Neural cell (in vitro differentiated cells): ENCODE measurements around the gene ITGA1. TPM values are rescaled to one million over a fixed set of nuclear protein-coding genes. Genes with fewer than 3 reads are reported as not detected.
"Not testable (repeated sequence)": the region's sequence is repeated elsewhere in the genome, so short reads cannot be mapped to it uniquely, and the experiment has no call there.

Experiments
- H2AFZ ChIP-seq: fragments of 200-600, 300-800 bp; sonication (generic), shearing (Covaris generic); 2 replicates; pipeline ENCODE4 v1.6.0; 2014; ENCODE audit warnings: low read depth, mild to moderate bottlenecking, antibody characterized with exemption, low read length, moderate library complexity
- H3F3A ChIP-seq: fragments of 200-600 bp; shearing (Covaris generic); 2 replicates; pipeline ENCODE4 v1.6.1; 2016; ENCODE audit warnings: mild to moderate bottlenecking, moderate library complexity, mixed read lengths, antibody characterized with exemption, low read length; ENCODE audit not compliant: insufficient read depth, poor library complexity, severe bottlenecking
- H3K27ac ChIP-seq: fragments of 200-600, 300-800 bp; sonication (generic), shearing (Covaris generic); 2 replicates; pipeline ENCODE4 v1.5.1; 2014; ENCODE audit warnings: mild to moderate bottlenecking, low read length, moderate library complexity
- H3K27me3 ChIP-seq: fragments of 300-800, 200-600 bp; sonication (generic), shearing (Covaris generic); 2 replicates; pipeline ENCODE4 v1.6.0; 2014; ENCODE audit warnings: mild to moderate bottlenecking, low read depth, low read length, moderate library complexity; ENCODE audit not compliant: insufficient read depth
- H3K36me3 ChIP-seq: fragments of 300-800, 200-600 bp; sonication (generic), shearing (Covaris generic); 2 replicates; pipeline ENCODE4 v1.5.1; 2014; ENCODE audit warnings: mild to moderate bottlenecking, antibody characterized with exemption, low read length, moderate library complexity; ENCODE audit not compliant: insufficient read depth
- H3K4me2 ChIP-seq: fragments of 300-800, 200-600 bp; sonication (generic), shearing (Covaris generic); 2 replicates; pipeline ENCODE4 v1.6.0; 2014; ENCODE audit warnings: mild to moderate bottlenecking, low read length
- H3K4me3 ChIP-seq: fragments of 300-800, 200-600 bp; sonication (generic), shearing (Covaris generic); 2 replicates; pipeline ENCODE4 v1.5.1; 2014; ENCODE audit warnings: mild to moderate bottlenecking, low read length, moderate library complexity
- H3K79me2 ChIP-seq: fragments of 200-600 bp; shearing (Covaris generic); replicated peaks from 2 replicates; pipeline ENCODE4 v1.6.0; 2014; ENCODE audit warnings: mild to moderate bottlenecking, low read length, moderate library complexity; ENCODE audit not compliant: insufficient read depth
- H3K9ac ChIP-seq: fragments of 300-800, 200-600 bp; sonication (generic), shearing (Covaris generic); 2 replicates; pipeline ENCODE4 v1.6.1; 2016; ENCODE audit warnings: mild to moderate bottlenecking, low read length, mixed read lengths
- H3K9me2 ChIP-seq: fragments of 200-600 bp; shearing (Covaris generic); 2 replicates; pipeline ENCODE4 v1.6.1; 2016; ENCODE audit warnings: mild to moderate bottlenecking, low read length, mixed read lengths; ENCODE audit not compliant: insufficient read depth
- H3K9me3 ChIP-seq: fragments of 200-600, 300-800 bp; sonication (generic), shearing (Covaris generic); 2 replicates; pipeline ENCODE4 v1.6.1; 2016; ENCODE audit warnings: mild to moderate bottlenecking, mixed run types, low read length, moderate library complexity, mixed read lengths
- H4K20me1 ChIP-seq: fragments of 200-600 bp; shearing (Covaris generic); 2 replicates; pipeline ENCODE4 v1.6.1; 2016; ENCODE audit warnings: mild to moderate bottlenecking, mixed run types; ENCODE audit not compliant: insufficient read depth
- EP300 ChIP-seq: fragments of 450-650 bp; conservative IDR thresholded peaks from 2 replicates; pipeline ENCODE4 v1.6.1; 2014; ENCODE audit warnings: antibody characterized with exemption, mild to moderate bottlenecking, moderate library complexity; ENCODE audit not compliant: poor library complexity, severe bottlenecking
- EZH2 ChIP-seq: fragments of 200-600, 300-800 bp; shearing (Covaris generic), sonication (generic); IDR thresholded peaks from 2 replicates; pipeline ENCODE4 v1.6.1; 2014; ENCODE audit warnings: antibody characterized with exemption, low read length, borderline replicate concordance, mild to moderate bottlenecking; ENCODE audit not compliant: insufficient read depth, poor library complexity, severe bottlenecking
- MXI1 ChIP-seq: fragments of 450-650 bp; conservative IDR thresholded peaks from 2 replicates; pipeline ENCODE4 v1.6.1; 2014; ENCODE audit warnings: antibody characterized with exemption, mild to moderate bottlenecking; ENCODE audit not compliant: poor library complexity, severe bottlenecking
- POLR2AphosphoS5 ChIP-seq: IDR thresholded peaks from 2 replicates; pipeline ENCODE4 v1.6.1; 2012
- RAD21 ChIP-seq: fragments of 450-650 bp; conservative IDR thresholded peaks from 2 replicates; pipeline ENCODE4 v1.6.1; 2014; ENCODE audit warnings: antibody characterized with exemption, mild to moderate bottlenecking, moderate library complexity
- SMC3 ChIP-seq: fragments of 450-650 bp; conservative IDR thresholded peaks from 2 replicates; pipeline ENCODE4 v1.6.1; 2014; ENCODE audit warnings: antibody characterized with exemption, mild to moderate bottlenecking, moderate library complexity; ENCODE audit not compliant: poor library complexity
- TAF1 ChIP-seq: IDR thresholded peaks from 2 replicates; pipeline ENCODE4 v1.6.1; 2012; ENCODE audit warnings: low read depth
- polyA plus RNA-seq: library from polyadenylated mRNA; depleted of rRNA; stranded (reverse); fragments of >200 nt; gene quantifications from 2 replicates; pipeline ENCODE4 v1.2.3, GENCODE V29; 2014
- TF ChIP-seq, protein P1 (sequence below): IDR thresholded peaks from 2 replicates; pipeline ENCODE4 v1.6.1; 2012; ENCODE audit warnings: borderline replicate concordance
- TF ChIP-seq, protein P2 (sequence below): fragments of 450-650 bp; IDR thresholded peaks from 2 replicates; pipeline ENCODE4 v1.5.1; 2014; ENCODE audit warnings: antibody characterized with exemption, mild to moderate bottlenecking, moderate library complexity; ENCODE audit not compliant: poor library complexity, severe bottlenecking

The ITGA1 gene
- polyA plus RNA-seq, 1 donor from 2014 or later, result 0.15 TPM

DNA sequence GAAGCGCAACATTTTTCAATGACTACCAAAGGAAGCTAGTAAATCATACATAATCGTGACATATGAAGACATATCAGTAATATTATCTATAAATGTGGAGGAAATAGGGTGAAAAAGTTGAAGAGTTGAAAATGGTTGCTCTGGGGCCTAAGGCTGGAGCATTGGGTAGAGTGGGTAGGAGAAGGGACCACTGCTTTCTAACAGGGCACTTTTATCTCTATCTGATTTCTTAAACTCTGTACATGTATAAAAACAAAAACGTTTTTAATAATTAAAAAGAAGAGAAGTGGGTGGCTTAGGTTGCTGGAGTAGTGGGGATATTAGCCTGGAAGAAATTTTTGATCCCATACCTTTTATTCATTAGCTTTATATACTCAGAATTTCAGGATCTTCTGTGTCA, 44.2 kb upstream of the ITGA1 start:
- H4K20me1 ChIP-seq, result no peaks in the 10 kb centered on the region
- H3K4me3 ChIP-seq, result no peak overlapping the region
- H3K27me3 ChIP-seq, result no peaks in the 10 kb centered on the region
- H3K4me2 ChIP-seq, result no peak overlapping the region
- no peak overlapping the region for H3K9ac ChIP-seq
- H3K9me2 ChIP-seq, result no peaks in the 10 kb centered on the region
- H3K79me2 ChIP-seq, result no peaks in the 10 kb centered on the region
- no peak overlapping the region for H3K27ac ChIP-seq
- TF ChIP-seq, protein P1, sequence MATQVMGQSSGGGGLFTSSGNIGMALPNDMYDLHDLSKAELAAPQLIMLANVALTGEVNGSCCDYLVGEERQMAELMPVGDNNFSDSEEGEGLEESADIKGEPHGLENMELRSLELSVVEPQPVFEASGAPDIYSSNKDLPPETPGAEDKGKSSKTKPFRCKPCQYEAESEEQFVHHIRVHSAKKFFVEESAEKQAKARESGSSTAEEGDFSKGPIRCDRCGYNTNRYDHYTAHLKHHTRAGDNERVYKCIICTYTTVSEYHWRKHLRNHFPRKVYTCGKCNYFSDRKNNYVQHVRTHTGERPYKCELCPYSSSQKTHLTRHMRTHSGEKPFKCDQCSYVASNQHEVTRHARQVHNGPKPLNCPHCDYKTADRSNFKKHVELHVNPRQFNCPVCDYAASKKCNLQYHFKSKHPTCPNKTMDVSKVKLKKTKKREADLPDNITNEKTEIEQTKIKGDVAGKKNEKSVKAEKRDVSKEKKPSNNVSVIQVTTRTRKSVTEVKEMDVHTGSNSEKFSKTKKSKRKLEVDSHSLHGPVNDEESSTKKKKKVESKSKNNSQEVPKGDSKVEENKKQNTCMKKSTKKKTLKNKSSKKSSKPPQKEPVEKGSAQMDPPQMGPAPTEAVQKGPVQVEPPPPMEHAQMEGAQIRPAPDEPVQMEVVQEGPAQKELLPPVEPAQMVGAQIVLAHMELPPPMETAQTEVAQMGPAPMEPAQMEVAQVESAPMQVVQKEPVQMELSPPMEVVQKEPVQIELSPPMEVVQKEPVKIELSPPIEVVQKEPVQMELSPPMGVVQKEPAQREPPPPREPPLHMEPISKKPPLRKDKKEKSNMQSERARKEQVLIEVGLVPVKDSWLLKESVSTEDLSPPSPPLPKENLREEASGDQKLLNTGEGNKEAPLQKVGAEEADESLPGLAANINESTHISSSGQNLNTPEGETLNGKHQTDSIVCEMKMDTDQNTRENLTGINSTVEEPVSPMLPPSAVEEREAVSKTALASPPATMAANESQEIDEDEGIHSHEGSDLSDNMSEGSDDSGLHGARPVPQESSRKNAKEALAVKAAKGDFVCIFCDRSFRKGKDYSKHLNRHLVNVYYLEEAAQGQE, result no peak
- H3K9me3 ChIP-seq, result no peaks in the 10 kb centered on the region
- no peaks in the 10 kb centered on the region for H3F3A ChIP-seq
- no peak overlapping the region for H2AFZ ChIP-seq
- no peaks in the 10 kb centered on the region for H3K36me3 ChIP-seq

DNA sequence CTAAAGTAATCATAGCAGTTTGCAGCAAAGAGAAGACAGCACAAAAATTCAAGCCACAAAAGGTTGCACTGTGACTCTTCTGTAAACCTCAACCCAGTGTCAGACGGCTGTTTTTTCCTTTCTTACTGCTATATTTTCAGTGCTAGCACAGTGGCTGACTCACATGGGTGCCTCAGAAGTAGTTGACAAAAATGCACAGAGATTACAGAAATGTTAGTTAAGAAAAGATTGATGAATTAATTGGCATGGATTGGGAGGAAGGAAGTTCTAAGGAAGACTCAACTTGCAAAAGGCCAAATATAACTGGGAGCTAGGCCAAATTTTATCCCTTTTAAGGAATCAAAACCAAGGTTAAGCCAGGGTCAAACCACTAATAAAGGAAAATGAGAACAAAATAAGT, 43.7 kb upstream of the ITGA1 start:
- Histone ChIP-seq H3F3A (no peaks in the 10 kb centered on the region), H2AFZ (no peak overlapping the region), H3K9ac (no peak overlapping the region), H3K9me2 (no peaks in the 10 kb centered on the region), H3K36me3 (no peaks in the 10 kb centered on the region), H4K20me1 (no peaks in the 10 kb centered on the region), H3K27me3 (no peaks in the 10 kb centered on the region), H3K27ac (no peak overlapping the region), H3K9me3 (no peaks in the 10 kb centered on the region), H3K4me2 (no peak overlapping the region), H3K4me3 (no peak overlapping the region), H3K79me2 (no peaks in the 10 kb centered on the region)
- TF ChIP-seq MXI1 (no peak), SMC3 (no peak), TAF1 (no peak), POLR2AphosphoS5 (no peak), EZH2 (no peak), RAD21 (no peak), EP300 (no peak)
- TF ChIP-seq, protein P2, sequence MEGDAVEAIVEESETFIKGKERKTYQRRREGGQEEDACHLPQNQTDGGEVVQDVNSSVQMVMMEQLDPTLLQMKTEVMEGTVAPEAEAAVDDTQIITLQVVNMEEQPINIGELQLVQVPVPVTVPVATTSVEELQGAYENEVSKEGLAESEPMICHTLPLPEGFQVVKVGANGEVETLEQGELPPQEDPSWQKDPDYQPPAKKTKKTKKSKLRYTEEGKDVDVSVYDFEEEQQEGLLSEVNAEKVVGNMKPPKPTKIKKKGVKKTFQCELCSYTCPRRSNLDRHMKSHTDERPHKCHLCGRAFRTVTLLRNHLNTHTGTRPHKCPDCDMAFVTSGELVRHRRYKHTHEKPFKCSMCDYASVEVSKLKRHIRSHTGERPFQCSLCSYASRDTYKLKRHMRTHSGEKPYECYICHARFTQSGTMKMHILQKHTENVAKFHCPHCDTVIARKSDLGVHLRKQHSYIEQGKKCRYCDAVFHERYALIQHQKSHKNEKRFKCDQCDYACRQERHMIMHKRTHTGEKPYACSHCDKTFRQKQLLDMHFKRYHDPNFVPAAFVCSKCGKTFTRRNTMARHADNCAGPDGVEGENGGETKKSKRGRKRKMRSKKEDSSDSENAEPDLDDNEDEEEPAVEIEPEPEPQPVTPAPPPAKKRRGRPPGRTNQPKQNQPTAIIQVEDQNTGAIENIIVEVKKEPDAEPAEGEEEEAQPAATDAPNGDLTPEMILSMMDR, result no peak
- TF ChIP-seq, protein P1, result no peak

DNA sequence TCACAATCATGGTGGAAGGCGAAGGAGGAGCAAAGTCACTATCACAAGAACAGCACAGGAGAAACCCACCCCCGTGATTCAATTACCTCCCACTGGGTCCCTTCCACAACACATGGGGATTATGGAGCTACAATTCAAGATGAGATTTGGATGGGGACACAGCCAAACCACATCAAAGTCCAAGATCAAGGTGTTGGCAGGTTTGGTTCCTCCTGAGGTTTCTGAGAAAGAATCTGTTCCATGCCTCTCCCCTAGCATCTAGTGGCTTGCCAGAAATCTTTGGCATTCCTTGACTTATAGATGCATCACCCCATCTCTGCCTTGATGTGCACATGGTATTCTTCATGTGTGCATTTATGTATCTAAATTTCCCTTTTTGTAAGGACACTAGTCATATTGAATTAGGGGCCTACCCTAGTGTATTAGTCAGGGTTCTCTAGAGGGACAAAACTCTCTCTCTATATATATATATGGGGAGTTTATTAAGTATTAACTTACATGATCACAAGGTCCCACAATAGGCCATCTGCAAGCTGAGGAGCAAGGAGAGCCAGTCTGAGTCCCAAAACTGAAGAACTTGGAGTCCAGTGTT, 42.8 kb upstream of the ITGA1 start:
- H3K36me3 ChIP-seq, H4K20me1 ChIP-seq, H3K4me3 ChIP-seq: not testable (repeated sequence)

More for the DNA sequence above, 42.8 kb upstream of the ITGA1 start:
- H2AFZ ChIP-seq, H3K9ac ChIP-seq, H3K4me2 ChIP-seq, H3K79me2 ChIP-seq, H3K9me3 ChIP-seq, H3K9me2 ChIP-seq, H3K27ac ChIP-seq, H3F3A ChIP-seq, H3K27me3 ChIP-seq: not testable (repeated sequence)
